Osteocyte (in vitro differentiated cells): Measurements from ENCODE around the gene SYS1. TPM values are rescaled to one million over a fixed set of nuclear protein-coding genes. Genes with fewer than 3 reads are reported as not detected.
A peak's percentile ranks its signal among the peaks of the same experiment; 100 is the strongest.

ENCODE experiments used
- DNase-seq: peaks from one replicate; pipeline ENCODE4 v3.0.0; 2021; ENCODE audit warnings: mixed read lengths; ENCODE audit not compliant: unreplicated experiment; ENCODE audit errors: extremely low spot score
- H3K27ac Mint-ChIP-seq: one replicate; pipeline ENCODE4 v1.8.0; 2021; ENCODE audit warnings: mild to moderate bottlenecking, mixed read lengths; ENCODE audit not compliant: unreplicated experiment
- H3K27me3 Mint-ChIP-seq: one replicate; pipeline ENCODE4 v1.8.0; 2021; ENCODE audit warnings: mixed read lengths; ENCODE audit not compliant: unreplicated experiment
- H3K36me3 Mint-ChIP-seq: one replicate; pipeline ENCODE4 v1.8.0; 2021; ENCODE audit warnings: mixed read lengths; ENCODE audit not compliant: unreplicated experiment
- H3K4me1 Mint-ChIP-seq: one replicate; pipeline ENCODE4 v1.8.0; 2021; ENCODE audit warnings: mixed read lengths; ENCODE audit not compliant: unreplicated experiment
- H3K4me3 Mint-ChIP-seq: one replicate; pipeline ENCODE4 v1.8.0; 2021; ENCODE audit warnings: mild to moderate bottlenecking, moderate library complexity, mixed read lengths; ENCODE audit not compliant: unreplicated experiment
- H3K9me3 Mint-ChIP-seq: one replicate; pipeline ENCODE4 v1.8.0; 2021; ENCODE audit warnings: mixed read lengths; ENCODE audit not compliant: unreplicated experiment
- total RNA-seq: library from RNA; stranded (reverse); gene quantifications from 2 replicates; pipeline ENCODE4 v1.2.1, GENCODE V29; 2021
- TF ChIP-seq, protein P1 (sequence below): fragments of 200-600 bp; sonication (generic); IDR thresholded peaks from 2 replicates; pipeline ENCODE4 v1.5.0; 2021; ENCODE audit warnings: antibody characterized with exemption, mild to moderate bottlenecking, moderate library complexity

SYS1 gene
- total RNA-seq, 1 donor from 2014 or later = 23.7 TPM

DNA sequence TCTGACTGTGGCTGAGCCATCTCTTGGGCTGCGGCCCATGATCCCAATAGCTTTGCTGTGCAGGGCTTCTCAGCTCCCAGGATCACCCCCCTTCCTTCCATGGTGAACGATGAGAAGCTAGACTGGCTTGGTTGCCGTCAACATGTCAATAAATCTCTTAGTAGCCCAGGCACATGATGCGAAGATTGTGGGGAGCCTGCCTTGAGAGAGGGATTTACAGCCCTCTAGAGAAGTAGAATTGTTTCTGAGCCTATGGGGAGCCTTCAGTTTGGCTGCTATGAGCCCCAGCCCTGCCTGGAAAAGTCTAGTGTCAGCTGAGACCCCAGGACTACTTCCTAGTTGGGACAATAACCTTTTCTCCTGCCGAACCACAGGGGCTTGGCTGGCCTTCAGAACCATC is 49.7 kb downstream of the SYS1 start:
- Mint-ChIP-seq H3K4me1 (peaks cover 26% of the 10 kb centered on the region), H3K27me3 (peaks cover 2% of the 10 kb centered on the region), H3K4me3 (no peak overlapping the region), H3K27ac (no peak overlapping the region), H3K36me3 (peaks cover 20% of the 10 kb centered on the region), H3K9me3 (no peaks in the 10 kb centered on the region)
- TF ChIP-seq, protein P1, sequence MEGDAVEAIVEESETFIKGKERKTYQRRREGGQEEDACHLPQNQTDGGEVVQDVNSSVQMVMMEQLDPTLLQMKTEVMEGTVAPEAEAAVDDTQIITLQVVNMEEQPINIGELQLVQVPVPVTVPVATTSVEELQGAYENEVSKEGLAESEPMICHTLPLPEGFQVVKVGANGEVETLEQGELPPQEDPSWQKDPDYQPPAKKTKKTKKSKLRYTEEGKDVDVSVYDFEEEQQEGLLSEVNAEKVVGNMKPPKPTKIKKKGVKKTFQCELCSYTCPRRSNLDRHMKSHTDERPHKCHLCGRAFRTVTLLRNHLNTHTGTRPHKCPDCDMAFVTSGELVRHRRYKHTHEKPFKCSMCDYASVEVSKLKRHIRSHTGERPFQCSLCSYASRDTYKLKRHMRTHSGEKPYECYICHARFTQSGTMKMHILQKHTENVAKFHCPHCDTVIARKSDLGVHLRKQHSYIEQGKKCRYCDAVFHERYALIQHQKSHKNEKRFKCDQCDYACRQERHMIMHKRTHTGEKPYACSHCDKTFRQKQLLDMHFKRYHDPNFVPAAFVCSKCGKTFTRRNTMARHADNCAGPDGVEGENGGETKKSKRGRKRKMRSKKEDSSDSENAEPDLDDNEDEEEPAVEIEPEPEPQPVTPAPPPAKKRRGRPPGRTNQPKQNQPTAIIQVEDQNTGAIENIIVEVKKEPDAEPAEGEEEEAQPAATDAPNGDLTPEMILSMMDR = no peak
- no peak for DNase-seq

DNA sequence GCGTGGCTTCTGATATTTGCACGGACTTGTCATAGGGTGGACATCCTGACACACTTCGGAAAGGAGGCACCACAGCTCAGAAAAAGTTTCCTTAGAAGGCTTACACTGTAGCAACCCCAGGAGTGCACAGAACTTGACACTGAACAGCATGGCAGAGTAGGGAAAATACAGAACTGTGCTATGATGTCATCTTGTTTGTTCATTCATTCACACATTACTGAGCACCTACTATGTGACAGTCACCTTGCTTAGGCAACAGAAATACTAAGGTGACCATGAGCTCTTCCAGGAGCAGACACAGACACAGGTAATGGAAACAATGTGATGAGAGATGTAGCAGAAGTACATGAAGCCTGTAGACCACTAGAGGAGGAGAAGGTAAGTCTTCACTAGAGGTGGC is 50.5 kb downstream of the SYS1 start:
- peaks cover 20% of the 10 kb centered on the region for H3K36me3 Mint-ChIP-seq
- H3K27me3 Mint-ChIP-seq = peaks cover 2% of the 10 kb centered on the region
- H3K4me3 Mint-ChIP-seq = no peak overlapping the region
- no peaks in the 10 kb centered on the region for H3K9me3 Mint-ChIP-seq
- no peak overlapping the region for H3K27ac Mint-ChIP-seq
- H3K4me1 Mint-ChIP-seq = peaks cover 24% of the 10 kb centered on the region
- DNase-seq = no peak
- TF ChIP-seq, protein P1 = no peak

DNA sequence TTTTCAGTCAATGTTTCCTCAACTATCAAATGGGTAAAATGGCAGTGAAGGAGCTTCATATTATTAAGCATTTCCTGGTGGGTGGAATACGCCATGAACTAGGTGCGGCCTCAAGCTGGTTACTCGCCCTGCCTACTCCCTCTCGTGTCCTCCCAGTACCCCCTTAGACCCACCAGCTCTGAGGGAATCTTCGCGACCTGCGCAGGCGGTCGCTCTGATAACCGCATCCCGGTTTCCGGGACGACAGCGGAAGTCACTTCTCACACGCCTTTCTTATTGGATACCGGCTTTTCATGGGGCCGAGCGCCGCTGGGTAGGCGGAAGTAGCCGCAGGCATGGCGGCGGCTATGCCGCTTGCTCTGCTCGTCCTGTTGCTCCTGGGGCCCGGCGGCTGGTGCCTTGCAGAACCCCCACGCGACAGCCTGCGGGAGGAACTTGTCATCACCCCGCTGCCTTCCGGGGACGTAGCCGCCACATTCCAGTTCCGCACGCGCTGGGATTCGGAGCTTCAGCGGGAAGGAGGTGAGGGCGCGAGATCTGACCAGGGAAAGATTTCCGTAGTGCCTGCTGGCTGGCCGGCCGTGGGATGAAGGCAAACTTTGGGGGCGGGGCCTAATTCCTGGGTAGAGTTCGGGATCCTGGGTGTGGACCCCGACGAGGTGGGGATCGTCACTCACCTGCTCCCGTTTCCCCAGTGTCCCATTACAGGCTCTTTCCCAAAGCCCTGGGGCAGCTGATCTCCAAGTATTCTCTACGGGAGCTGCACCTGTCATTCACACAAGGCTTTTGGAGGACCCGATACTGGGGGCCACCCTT is 53.1 kb downstream of the SYS1 start, which contains the start of gene PIGT:
TSS of gene PIGT (plus strand) at position 320 of the 816 bp plus-strand sequence. CDS start at position 336, 16 bp downstream.
- TF ChIP-seq, protein P1 = no peak
- Mint-ChIP-seq H3K36me3 (peaks cover 20% of the 10 kb centered on the region), H3K4me3 (peak within 1 kb of the TSS; percentile 92), H3K27me3 (peaks cover 2% of the 10 kb centered on the region), H3K9me3 (no peaks in the 10 kb centered on the region), H3K27ac (peak within 1 kb of the TSS; percentile 94), H3K4me1 (peaks cover 24% of the 10 kb centered on the region)
- DNase-seq = peak; percentile 90

DNA sequence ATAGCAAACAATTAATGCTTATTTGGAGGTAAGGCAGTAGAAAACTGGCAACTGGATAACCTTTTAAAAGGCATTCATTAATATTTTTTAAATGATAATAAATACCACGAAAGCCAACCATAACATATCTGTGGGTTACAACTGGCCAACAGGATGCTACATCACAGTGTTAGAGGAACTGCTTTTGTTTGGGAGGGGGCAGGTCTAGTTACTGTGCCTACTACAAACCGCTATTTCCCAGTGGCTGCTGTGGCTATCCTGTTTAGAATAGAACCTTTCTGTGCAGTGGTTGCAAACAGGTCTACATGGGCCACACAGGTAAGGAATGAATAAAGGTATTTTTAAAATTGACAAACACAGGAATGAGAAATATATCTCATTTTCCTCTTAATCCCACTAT is 54.0 kb downstream of the SYS1 start:
- TF ChIP-seq, protein P1 = no peak
- H3K36me3 Mint-ChIP-seq = peaks cover 16% of the 10 kb centered on the region
- H3K4me1 Mint-ChIP-seq = peaks cover 24% of the 10 kb centered on the region
- DNase-seq = no peak
- H3K9me3 Mint-ChIP-seq = no peaks in the 10 kb centered on the region
- H3K27me3 Mint-ChIP-seq = peaks cover 2% of the 10 kb centered on the region
- peak overlapping the region; percentile 92 for H3K4me3 Mint-ChIP-seq
- H3K27ac Mint-ChIP-seq = no peak overlapping the region

Other genes with a start within 250 kb of the SYS1 start
- not detected in 2 replicates for gene WFDC5, start 248.0 kb upstream of the SYS1 start, total RNA-seq
- not detected in 2 replicates for gene WFDC12, start 238.7 kb upstream of the SYS1 start, total RNA-seq
- not detected in 2 replicates for gene PI3, start 188.3 kb upstream of the SYS1 start, total RNA-seq
- not detected in 2 replicates for gene SEMG1, start 156.1 kb upstream of the SYS1 start, total RNA-seq
- not detected in 2 replicates for gene SEMG2, start 141.8 kb upstream of the SYS1 start, total RNA-seq
- not detected in 2 replicates for gene SLPI, start 108.6 kb upstream of the SYS1 start, total RNA-seq
- not detected in 2 replicates for gene RBPJL, start 56.3 kb upstream of the SYS1 start, total RNA-seq
- gene MATN4, start 54.9 kb upstream of the SYS1 start, total RNA-seq = not detected in 2 replicates
- 31.5 and 32.3 TPM in 2 replicates for gene SDC4, start 14.7 kb upstream of the SYS1 start, total RNA-seq
- not detected in 2 replicates for gene TP53TG5, start 15.2 kb downstream of the SYS1 start, total RNA-seq
- 37.4 and 37.7 TPM in 2 replicates for gene DBNDD2, start 45.1 kb downstream of the SYS1 start, total RNA-seq
- gene PIGT, start 53.0 kb downstream of the SYS1 start, total RNA-seq = 137 and 140 TPM in 2 replicates
- not detected in 2 replicates for gene WFDC2, start 106.6 kb downstream of the SYS1 start, total RNA-seq
- gene SPINT3, start 152.5 kb downstream of the SYS1 start, total RNA-seq = not detected in 2 replicates
- gene WFDC6, start 176.3 kb downstream of the SYS1 start, total RNA-seq = not detected in 2 replicates
- not detected in 2 replicates for gene EPPIN, start 184.2 kb downstream of the SYS1 start, total RNA-seq
- not detected in 2 replicates for gene WFDC8, start 216.1 kb downstream of the SYS1 start, total RNA-seq